ENCODE data around the gene ANKS6. TPM values are rescaled to one million over a fixed set of nuclear protein-coding genes. Genes with fewer than 3 reads are reported as not detected.

Gene ANKS6
- total and polyA plus RNA-seq, 9 of the 15 experiments (the other 6 are each of a cell fraction or from before 2014, with no cell fraction given), result 9.9 to 74.5 (median 36.9) TPM

DNA sequence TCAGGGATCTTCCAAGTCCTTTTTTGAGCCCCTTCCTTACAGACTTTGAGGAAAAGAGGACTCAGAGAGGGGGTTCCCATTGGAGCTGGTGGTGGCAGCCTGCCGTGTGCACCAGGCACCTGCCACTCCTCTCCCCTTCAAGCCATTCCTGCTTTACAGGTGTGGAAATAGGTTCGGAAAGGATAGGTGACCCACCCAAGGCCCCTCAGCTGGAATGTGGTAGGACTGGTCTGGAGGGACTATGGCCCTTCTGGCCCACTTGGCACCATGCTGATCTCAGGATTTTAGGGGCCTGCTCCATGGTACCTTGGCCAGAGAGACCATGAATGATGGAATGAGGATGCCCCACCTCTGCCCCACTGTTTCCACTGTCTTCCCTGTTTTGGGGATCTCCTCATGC, 12.5 kb upstream of the ANKS6 start:
- ChIA-PET CTCF (ENCODE audit: low intra/inter-chr PET ratio) (no interaction called here), POLR2A (interaction anchor here (0.6 to 2.3 kb wide), 9 partner anchors 9 to 1213 kb away, joined by 3 to 8 read pairs (median 4); partner anchors contain the start of gene ANKS6)
- Histone ChIP-seq H3K36me3 (ENCODE audit: control insufficient read depth, insufficient read depth, low read length) (peaks cover 13% of the 10 kb centered on the region; the same call in 2 of the 3 replicates), H3K4me3 (peak overlapping the region; percentile 66), H3K27ac (ENCODE audit: extremely low read depth, low read depth, low read length) (peak overlapping the region; percentile 59; the same call in 2 of the 3 replicates), H2AFZ (ENCODE audit: low read depth, low read length) (0 out of 2 replicates have a peak overlapping the region, but pooled peaks have one; percentile 11), H3K27me3 (ENCODE audit: control insufficient read depth in 2 of 2, insufficient read depth in 2 of 2, low read length in 2 of 2) (no peaks in the 10 kb centered on the region), H3K9me1 (ENCODE audit: control insufficient read depth, insufficient read depth, low read length) (no peaks in the 10 kb centered on the region), H3K4me1 (replicated peaks in 1 of 2; ENCODE audit: control insufficient read depth in 2 of 2, insufficient read depth in 2 of 2, low read length in 2 of 2) (peaks cover 31 to 52% of the 10 kb centered on the region in 2 experiments), H3K9ac (ENCODE audit: insufficient read depth in 1 of 2, low read depth in 2 of 2, low read length in 2 of 2) (peak overlapping the region; percentile 60 to 94), H3K4me2 (ENCODE audit: insufficient read depth, low read length) (peak overlapping the region; percentile 81), H3K79me2 (ENCODE audit: control insufficient read depth, insufficient read depth, low read length) (peaks cover 47% of the 10 kb centered on the region), H3K9me3 (replicated peaks; ENCODE audit: control insufficient read depth, insufficient read depth, low read depth, low read length) (no peaks in the 10 kb centered on the region; the same call in 1 of the 2 replicates), H4K20me1 (replicated peaks; ENCODE audit: control insufficient read depth, insufficient read depth, low read length) (no peaks in the 10 kb centered on the region)
- in situ Hi-C loops (cut with MboI), result no loop called here
- intact Hi-C loops (cut with micrococcal nuclease), result loop anchor here (1.0 to 5.0 kb wide), 4 partner anchors 24 to 268 kb away; no protein-coding TSS in a partner anchor
- TF ChIP-seq, protein P1, sequence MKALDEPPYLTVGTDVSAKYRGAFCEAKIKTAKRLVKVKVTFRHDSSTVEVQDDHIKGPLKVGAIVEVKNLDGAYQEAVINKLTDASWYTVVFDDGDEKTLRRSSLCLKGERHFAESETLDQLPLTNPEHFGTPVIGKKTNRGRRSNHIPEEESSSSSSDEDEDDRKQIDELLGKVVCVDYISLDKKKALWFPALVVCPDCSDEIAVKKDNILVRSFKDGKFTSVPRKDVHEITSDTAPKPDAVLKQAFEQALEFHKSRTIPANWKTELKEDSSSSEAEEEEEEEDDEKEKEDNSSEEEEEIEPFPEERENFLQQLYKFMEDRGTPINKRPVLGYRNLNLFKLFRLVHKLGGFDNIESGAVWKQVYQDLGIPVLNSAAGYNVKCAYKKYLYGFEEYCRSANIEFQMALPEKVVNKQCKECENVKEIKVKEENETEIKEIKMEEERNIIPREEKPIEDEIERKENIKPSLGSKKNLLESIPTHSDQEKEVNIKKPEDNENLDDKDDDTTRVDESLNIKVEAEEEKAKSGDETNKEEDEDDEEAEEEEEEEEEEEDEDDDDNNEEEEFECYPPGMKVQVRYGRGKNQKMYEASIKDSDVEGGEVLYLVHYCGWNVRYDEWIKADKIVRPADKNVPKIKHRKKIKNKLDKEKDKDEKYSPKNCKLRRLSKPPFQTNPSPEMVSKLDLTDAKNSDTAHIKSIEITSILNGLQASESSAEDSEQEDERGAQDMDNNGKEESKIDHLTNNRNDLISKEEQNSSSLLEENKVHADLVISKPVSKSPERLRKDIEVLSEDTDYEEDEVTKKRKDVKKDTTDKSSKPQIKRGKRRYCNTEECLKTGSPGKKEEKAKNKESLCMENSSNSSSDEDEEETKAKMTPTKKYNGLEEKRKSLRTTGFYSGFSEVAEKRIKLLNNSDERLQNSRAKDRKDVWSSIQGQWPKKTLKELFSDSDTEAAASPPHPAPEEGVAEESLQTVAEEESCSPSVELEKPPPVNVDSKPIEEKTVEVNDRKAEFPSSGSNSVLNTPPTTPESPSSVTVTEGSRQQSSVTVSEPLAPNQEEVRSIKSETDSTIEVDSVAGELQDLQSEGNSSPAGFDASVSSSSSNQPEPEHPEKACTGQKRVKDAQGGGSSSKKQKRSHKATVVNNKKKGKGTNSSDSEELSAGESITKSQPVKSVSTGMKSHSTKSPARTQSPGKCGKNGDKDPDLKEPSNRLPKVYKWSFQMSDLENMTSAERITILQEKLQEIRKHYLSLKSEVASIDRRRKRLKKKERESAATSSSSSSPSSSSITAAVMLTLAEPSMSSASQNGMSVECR (CRISPR knock-in tag; IDR thresholded peaks at IDR 0.05), result peak; percentile 47; the same call in 1 of the 2 replicates
- TF ChIP-seq ARHGAP35 (IDR thresholded peaks at IDR 0.05; ENCODE audit: partially characterized antibody) (no peak), PCBP2 (IDR thresholded peaks at IDR 0.05; ENCODE audit: low read depth, low read length, poor library complexity, severe bottlenecking) (no peak), ZNF143 (CRISPR knock-in tag; IDR thresholded peaks at IDR 0.05) (no peak)
- 45% methylated on average over 2 of the region's 2 CpGs for WGBS (ENCODE audit: insufficient coverage, low coverage, missing lambda C conversion rate)
- FAIRE-seq, result no peak
- BruUV-seq (replicated peaks), result no TSS peak
- ATAC-seq, result no peak
- DNase-seq (ENCODE audit: extremely low read depth in 1 of 4, low spot score in 3 of 4), result no peak

Data from K562 (cell line).